OCI-LY1 (cell line): ENCODE results near the gene TMCO5A.
"Not testable (repeated sequence)": the region's sequence is repeated elsewhere in the genome, so short reads cannot be mapped to it uniquely, and the experiment has no call there.

Experiments
- H2AFZ ChIP-seq: fragments of 200-600 bp; sonication (generic), shearing (Covaris generic); 2 replicates; pipeline ENCODE4 v1.6.0; 2014; ENCODE audit warnings: antibody characterized with exemption, mild to moderate bottlenecking, low read length
- H3F3A ChIP-seq: fragments of 200-600 bp; sonication (generic), shearing (Covaris generic); 2 replicates; pipeline ENCODE4 v1.6.0; 2014; ENCODE audit warnings: mild to moderate bottlenecking, antibody characterized with exemption, low read length, moderate library complexity; ENCODE audit not compliant: insufficient read depth
- H3K27ac ChIP-seq: fragments of 200-600 bp; sonication (generic); 2 replicates; pipeline ENCODE4 v1.5.1; 2014; ENCODE audit warnings: low read length, mixed run types, mild to moderate bottlenecking, low read depth; ENCODE audit not compliant: poor library complexity, severe bottlenecking
- H3K27me3 ChIP-seq: fragments of 200-600 bp; sonication (generic); 2 replicates; pipeline ENCODE4 v1.6.0; 2014; ENCODE audit warnings: antibody characterized with exemption, mild to moderate bottlenecking, low read length, moderate library complexity; ENCODE audit not compliant: insufficient read depth
- H3K36me3 ChIP-seq: fragments of 200-600 bp; sonication (generic); 2 replicates; pipeline ENCODE4 v1.6.1; 2014; ENCODE audit warnings: mild to moderate bottlenecking, antibody characterized with exemption, low read length, moderate library complexity, mixed read lengths; ENCODE audit not compliant: insufficient read depth
- H3K4me1 ChIP-seq: fragments of 200-600 bp; sonication (generic); 2 replicates; pipeline ENCODE4 v1.5.1; 2014; ENCODE audit warnings: mild to moderate bottlenecking, low read length, moderate library complexity; ENCODE audit not compliant: insufficient read depth, severe bottlenecking
- H3K4me2 ChIP-seq: fragments of 200-600 bp; sonication (generic), shearing (Covaris generic); 2 replicates; pipeline ENCODE4 v1.6.1; 2014; ENCODE audit warnings: low read length
- H3K4me3 ChIP-seq: fragments of 200-600 bp; sonication (generic); 2 replicates; pipeline ENCODE4 v1.5.1; 2014; ENCODE audit warnings: low read length, low read depth, mild to moderate bottlenecking, mixed read lengths; ENCODE audit not compliant: poor library complexity, severe bottlenecking
- H3K79me2 ChIP-seq: fragments of 200-600 bp; shearing (Covaris generic); 2 replicates; pipeline ENCODE4 v1.6.1; 2016; ENCODE audit warnings: mixed run types, low read length, mixed read lengths; ENCODE audit not compliant: insufficient read depth
- H3K9ac ChIP-seq: fragments of 200-600 bp; sonication (generic), shearing (Covaris generic); 2 replicates; pipeline ENCODE4 v1.6.1; 2014; ENCODE audit warnings: mild to moderate bottlenecking, low read length, mixed read lengths
- H3K9me2 ChIP-seq: fragments of 200-600 bp; sonication (generic), shearing (Covaris generic); 2 replicates; pipeline ENCODE4 v1.6.1; 2014; ENCODE audit warnings: low read depth, mild to moderate bottlenecking, low read length, mixed read lengths
- H3K9me3 ChIP-seq: fragments of 200-600 bp; shearing (Covaris generic); 2 replicates; pipeline ENCODE4 v1.6.1; 2014; ENCODE audit warnings: low read length, mixed read lengths
- H4K20me1 ChIP-seq: fragments of 200-600 bp; sonication (generic), shearing (Covaris generic); 2 replicates; pipeline ENCODE4 v1.6.0; 2016; ENCODE audit warnings: mild to moderate bottlenecking, low read length; ENCODE audit not compliant: insufficient read depth
- EZH2 ChIP-seq: fragments of 200-600 bp; sonication (generic), shearing (Covaris generic); IDR thresholded peaks from 2 replicates; pipeline ENCODE4 v1.8.0; 2017; ENCODE audit warnings: borderline replicate concordance, mixed run types, mild to moderate bottlenecking, antibody characterized with exemption, low read length, moderate library complexity, mixed read lengths
- TF ChIP-seq, protein P1 (sequence below): fragments of 200-600 bp; sonication (generic), shearing (Covaris generic); IDR thresholded peaks from 2 replicates; pipeline ENCODE4 v1.5.1; 2017; ENCODE audit warnings: mild to moderate bottlenecking, antibody characterized with exemption, low read length, moderate library complexity, mixed read lengths

Gene TMCO5A

DNA sequence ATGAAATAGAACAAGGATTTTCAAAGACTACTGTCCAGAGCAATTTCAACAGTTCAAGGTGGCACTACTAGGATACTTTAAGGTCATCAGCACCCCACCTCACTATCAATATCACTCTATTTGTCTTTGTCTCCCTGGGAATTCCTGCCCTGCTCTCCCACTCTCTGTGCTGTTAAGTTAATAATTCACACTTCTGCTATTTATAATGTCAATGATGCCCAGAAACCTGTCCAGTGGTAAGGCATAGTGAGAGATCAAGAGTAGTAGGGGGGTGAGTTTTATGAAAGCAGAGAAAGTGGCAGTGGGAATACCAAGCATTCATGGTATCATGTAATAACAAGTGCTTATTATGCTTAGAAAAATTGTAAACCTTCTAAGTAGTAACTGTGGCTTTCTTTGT lies 7.3 kb downstream of the TMCO5A start:
- H3K27me3 ChIP-seq, result no peaks in the 10 kb centered on the region
- no peaks in the 10 kb centered on the region for H4K20me1 ChIP-seq
- no peaks in the 10 kb centered on the region for H3K9me3 ChIP-seq
- H3K4me2 ChIP-seq, result no peak overlapping the region
- no peak overlapping the region for H3K27ac ChIP-seq
- TF ChIP-seq, protein P1, sequence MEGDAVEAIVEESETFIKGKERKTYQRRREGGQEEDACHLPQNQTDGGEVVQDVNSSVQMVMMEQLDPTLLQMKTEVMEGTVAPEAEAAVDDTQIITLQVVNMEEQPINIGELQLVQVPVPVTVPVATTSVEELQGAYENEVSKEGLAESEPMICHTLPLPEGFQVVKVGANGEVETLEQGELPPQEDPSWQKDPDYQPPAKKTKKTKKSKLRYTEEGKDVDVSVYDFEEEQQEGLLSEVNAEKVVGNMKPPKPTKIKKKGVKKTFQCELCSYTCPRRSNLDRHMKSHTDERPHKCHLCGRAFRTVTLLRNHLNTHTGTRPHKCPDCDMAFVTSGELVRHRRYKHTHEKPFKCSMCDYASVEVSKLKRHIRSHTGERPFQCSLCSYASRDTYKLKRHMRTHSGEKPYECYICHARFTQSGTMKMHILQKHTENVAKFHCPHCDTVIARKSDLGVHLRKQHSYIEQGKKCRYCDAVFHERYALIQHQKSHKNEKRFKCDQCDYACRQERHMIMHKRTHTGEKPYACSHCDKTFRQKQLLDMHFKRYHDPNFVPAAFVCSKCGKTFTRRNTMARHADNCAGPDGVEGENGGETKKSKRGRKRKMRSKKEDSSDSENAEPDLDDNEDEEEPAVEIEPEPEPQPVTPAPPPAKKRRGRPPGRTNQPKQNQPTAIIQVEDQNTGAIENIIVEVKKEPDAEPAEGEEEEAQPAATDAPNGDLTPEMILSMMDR, result no peak
- no peak for TF ChIP-seq EZH2
- no peak overlapping the region for H3K4me3 ChIP-seq
- no peak overlapping the region for H3K9ac ChIP-seq
- H3K4me1 ChIP-seq, result no peaks in the 10 kb centered on the region
- H3K36me3 ChIP-seq, result no peaks in the 10 kb centered on the region
- H3F3A ChIP-seq, result no peaks in the 10 kb centered on the region
- H2AFZ ChIP-seq, result no peak overlapping the region
- H3K79me2 ChIP-seq, result no peaks in the 10 kb centered on the region
- H3K9me2 ChIP-seq, result no peaks in the 10 kb centered on the region

DNA sequence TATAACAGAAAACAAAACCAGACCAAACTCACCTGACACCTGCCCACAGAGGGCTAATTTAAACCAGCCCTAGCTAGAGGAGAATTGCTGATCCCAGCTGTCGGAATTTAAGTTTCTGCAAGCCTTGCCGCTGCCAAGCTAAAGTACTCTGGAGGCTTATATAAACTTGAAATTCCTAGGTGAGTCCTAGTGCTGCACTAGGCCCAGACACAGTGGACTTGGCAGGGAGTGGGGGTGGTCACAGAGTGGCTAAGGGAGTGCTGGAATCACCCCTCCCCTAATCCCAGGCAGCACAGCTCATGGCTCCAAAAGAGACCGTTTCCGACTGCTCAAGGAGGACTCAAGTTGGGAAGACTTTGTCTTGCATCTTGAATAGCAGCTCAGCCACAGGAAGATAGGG lies 17.6 kb downstream of the TMCO5A start:
- no peaks in the 10 kb centered on the region for H3K27me3 ChIP-seq
- no peak overlapping the region for H3K9ac ChIP-seq
- H3K27ac ChIP-seq, result no peak overlapping the region
- no peaks in the 10 kb centered on the region for H3K9me3 ChIP-seq
- no peaks in the 10 kb centered on the region for H4K20me1 ChIP-seq
- H3K79me2 ChIP-seq, result no peaks in the 10 kb centered on the region
- H3K36me3 ChIP-seq, result no peaks in the 10 kb centered on the region
- H3K4me2 ChIP-seq, result no peak overlapping the region
- no peak overlapping the region for H2AFZ ChIP-seq
- no peaks in the 10 kb centered on the region for H3K4me1 ChIP-seq
- H3K9me2 ChIP-seq, result no peaks in the 10 kb centered on the region
- no peaks in the 10 kb centered on the region for H3F3A ChIP-seq
- no peak overlapping the region for H3K4me3 ChIP-seq
- TF ChIP-seq, protein P1, result no peak
- TF ChIP-seq EZH2, result no peak

DNA sequence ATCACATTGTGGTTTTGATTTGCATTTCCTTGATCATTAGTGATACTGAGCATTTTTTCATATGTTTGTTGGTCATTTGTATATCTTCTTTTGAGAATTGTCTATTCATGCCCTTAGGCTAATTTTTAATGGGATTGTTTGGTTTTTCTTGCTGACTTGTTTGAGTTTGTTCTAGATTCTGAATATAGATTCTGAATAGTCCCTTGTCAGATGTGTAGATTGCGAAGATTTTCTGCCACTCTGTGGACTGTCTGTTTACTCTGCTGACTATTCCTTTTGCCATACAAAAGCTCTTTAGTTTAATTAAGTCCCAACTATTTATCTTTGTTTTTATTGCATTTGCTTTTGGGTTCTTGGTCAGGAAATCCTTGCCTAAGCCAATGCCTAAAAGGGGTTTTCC lies 26.3 kb downstream of the TMCO5A start:
- H4K20me1 ChIP-seq, H3K79me2 ChIP-seq, H3K27me3 ChIP-seq, H2AFZ ChIP-seq, H3F3A ChIP-seq, H3K4me2 ChIP-seq, H3K4me3 ChIP-seq, H3K9me2 ChIP-seq, H3K27ac ChIP-seq, H3K36me3 ChIP-seq, H3K9me3 ChIP-seq, H3K9ac ChIP-seq, H3K4me1 ChIP-seq: not testable (repeated sequence)

GRCh38 chr15:37967788-37968187 lies 33.3 kb downstream of the TMCO5A start:
- Histone ChIP-seq H3K4me1 (no peaks in the 10 kb centered on the region), H3K9me2 (no peaks in the 10 kb centered on the region)
- TF ChIP-seq, protein P1, result no peak
- TF ChIP-seq EZH2, result no peak

More at GRCh38 chr15:37967788-37968187, 33.3 kb downstream of the TMCO5A start:
- Histone ChIP-seq H3K9me3 (no peaks in the 10 kb centered on the region), H3K27ac (no peak overlapping the region), H2AFZ (no peak overlapping the region), H3F3A (no peaks in the 10 kb centered on the region), H3K36me3 (no peaks in the 10 kb centered on the region), H3K27me3 (no peaks in the 10 kb centered on the region), H4K20me1 (no peaks in the 10 kb centered on the region), H3K4me2 (no peak overlapping the region), H3K79me2 (no peaks in the 10 kb centered on the region), H3K4me3 (no peak overlapping the region), H3K9ac (no peak overlapping the region)
